H1 (cell line): ENCODE results near the gene DOK1. TPM values are rescaled to one million over a fixed set of nuclear protein-coding genes. Genes with fewer than 3 reads are reported as not detected.

Source experiments
- CBX5 ChIP-seq: fragments of 300-800, 300-1000 bp; sonication (generic); IDR thresholded peaks from 2 replicates; pipeline ENCODE4 v1.7.1; 2016; ENCODE audit warnings: antibody characterized with exemption, low read length, low read depth
- CBX8 ChIP-seq: fragments of 300-800, 300-1000 bp; sonication (generic); IDR thresholded peaks from 2 replicates; pipeline ENCODE4 v1.7.1; 2016; ENCODE audit warnings: low read depth, low read length, borderline replicate concordance
- CTCF ChIP-seq, 3 experiments: IDR thresholded peaks; 1 replicate in 2 of 3; 2 replicates in 1 of 3; pipeline versions ENCODE4 v1.5.1 to v1.6.1; 2011; ENCODE audit warnings: low read length in 3 of 3, mild to moderate bottlenecking in 3 of 3, inconsistent platforms in 2 of 3, low read depth in 1 of 3, moderate library complexity in 1 of 3; ENCODE audit not compliant: insufficient read depth in 1 of 3; ENCODE audit errors: control extremely low read depth in 1 of 3
- FOSL1 ChIP-seq: IDR thresholded peaks from 2 replicates; pipeline ENCODE4 v1.6.1; 2011; ENCODE audit warnings: mild to moderate bottlenecking, low read depth, low read length, moderate library complexity; ENCODE audit not compliant: insufficient read depth
- NRF1 ChIP-seq: IDR thresholded peaks from 2 replicates; pipeline ENCODE4 v1.6.1; 2011; ENCODE audit warnings: mild to moderate bottlenecking, low read depth, low read length, improper control_type of control experiment
- POLR2A ChIP-seq, 2 experiments: IDR thresholded peaks; 1 replicate in 1 of 2; 2 replicates in 1 of 2; pipeline ENCODE4 v1.6.1; 2011; ENCODE audit warnings: low read depth in 2 of 2, low read length in 2 of 2, mild to moderate bottlenecking in 2 of 2; ENCODE audit errors: control extremely low read depth in 1 of 2
- POLR2AphosphoS5 ChIP-seq: IDR thresholded peaks from 2 replicates; pipeline ENCODE4 v1.6.1; 2011; ENCODE audit warnings: low read depth, low read length
- POU5F1 ChIP-seq: IDR thresholded peaks from 2 replicates; pipeline ENCODE4 v1.6.1; 2011; ENCODE audit warnings: low read depth, mild to moderate bottlenecking, low read length, moderate library complexity
- RFX5 ChIP-seq: IDR thresholded peaks from 2 replicates; pipeline ENCODE4 v1.6.1; 2011; ENCODE audit warnings: low read depth, low read length, improper control_type of control experiment, borderline replicate concordance
- SP2 ChIP-seq: IDR thresholded peaks from 2 replicates; pipeline ENCODE4 v1.6.1; 2012; ENCODE audit warnings: mild to moderate bottlenecking, low read length, inconsistent platforms
- SRF ChIP-seq: IDR thresholded peaks from 2 replicates; pipeline ENCODE4 v1.6.1; 2011; ENCODE audit warnings: mild to moderate bottlenecking, low read depth, low read length, moderate library complexity
- SUZ12 ChIP-seq: fragments of 200-600 bp; sonication (generic); IDR thresholded peaks from 2 replicates; pipeline ENCODE4 v1.6.1; 2012; ENCODE audit warnings: mild to moderate bottlenecking, inconsistent platforms, low read length, moderate library complexity, mixed read lengths
- polyA plus RNA-seq, 7 experiments: library from polyadenylated mRNA; depleted of rRNA in 3 of 7; stranded (reverse) in 5 of 7; unstranded in 2 of 7; fragments of >200 nt in 5 of 7; fragments of 200-250 nt in 2 of 7; gene quantifications; 1 replicate in 5 of 7; 2 replicates in 1 of 7; 4 replicates in 1 of 7; pipeline versions ENCODE4 v1.2.1 to v1.2.3, GENCODE V29; 2011 to 2013; ENCODE audit warnings: missing spikeins in 2 of 7, mixed read lengths in 2 of 7
- total RNA-seq: library from RNA; stranded (reverse); fragmentation: NEBNext Ultra II Directional; extraction: Animal tissue kit (Norgen Biotek cat#: 25700); gene quantifications from 2 replicates; pipeline ENCODE4 v1.2.1, GENCODE V29; 2021
- TF ChIP-seq, protein P1 (sequence below): IDR thresholded peaks from 2 replicates; pipeline ENCODE4 v1.6.1; 2012; ENCODE audit warnings: inconsistent platforms
- TF ChIP-seq, protein P2 (sequence below): IDR thresholded peaks from 2 replicates; pipeline ENCODE4 v1.6.1; 2011; ENCODE audit warnings: low read length, improper control_type of control experiment

Gene DOK1
- total and polyA plus RNA-seq, 2 of the 8 experiments (the other 6 are each of a cell fraction or from before 2014, with no cell fraction given): 11.0 to 14.3 TPM

DNA sequence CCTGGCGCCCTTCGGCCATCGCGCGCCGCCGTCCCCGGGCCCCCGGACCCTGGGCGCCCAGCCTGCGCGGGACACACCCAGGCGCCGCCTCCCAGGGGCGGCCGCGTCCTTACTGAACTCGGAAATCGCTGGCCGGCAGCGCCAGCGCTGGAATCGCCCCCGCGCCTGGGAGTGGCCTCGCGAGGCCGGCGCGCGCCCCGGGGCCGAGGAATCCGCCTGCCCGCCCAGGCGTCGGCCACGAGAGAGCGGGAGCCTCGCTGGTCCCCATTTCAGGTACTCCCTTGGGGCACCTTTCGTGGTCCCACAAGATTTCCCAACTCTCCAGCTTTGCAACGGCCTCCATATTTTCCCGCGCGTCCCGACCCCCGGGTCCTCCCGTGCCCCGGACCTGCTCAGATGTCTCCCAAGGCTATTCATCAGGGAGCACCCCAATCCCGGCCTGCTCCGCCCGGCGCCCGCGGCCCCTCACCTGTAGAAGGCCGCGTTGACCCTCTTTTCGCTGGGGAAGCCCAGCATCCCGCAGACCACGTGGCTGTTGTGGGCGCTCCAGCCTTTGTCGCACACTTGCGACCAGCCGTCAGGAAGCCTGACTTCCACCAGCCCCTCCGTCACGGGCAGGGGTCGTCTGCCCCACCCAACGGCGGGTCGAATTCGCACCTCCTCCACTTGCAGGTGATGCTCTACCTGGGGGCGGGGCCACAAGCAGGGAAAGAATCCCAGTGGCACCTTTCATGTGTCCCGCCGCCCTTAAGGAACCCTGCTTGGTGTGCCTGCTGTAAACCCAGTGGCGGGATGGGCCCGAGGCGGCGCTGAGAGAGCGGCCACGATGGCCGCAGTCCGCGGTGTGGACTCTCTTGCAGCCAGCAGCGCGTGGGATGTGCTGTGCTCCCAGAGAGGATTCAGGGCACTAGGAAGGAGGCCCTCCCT lies 5.4 kb upstream of the DOK1 start (continued):
- TF ChIP-seq RFX5 (no peak), CBX5 (no peak), SRF (no peak), POLR2AphosphoS5 (peak; percentile 82; the same call in 1 of the 2 replicates), FOSL1 (no peak), CBX8 (no peak), POLR2A (IDR thresholded peaks at IDR 0.05; ENCODE audit: control extremely low read depth in 1 of 2, low read depth in 2 of 2, low read length in 2 of 2) (peak in 1 of 2 experiments; percentile 63; a peak in 2 of 3 replicates), NRF1 (no peak), CTCF (IDR thresholded peaks at IDR 0.05; ENCODE audit: control extremely low read depth in 1 of 3, insufficient read depth in 1 of 3, low read depth in 1 of 3, low read length in 3 of 3) (no peak; a peak in 1 of 4 replicates), SUZ12 (peak; percentile 62; the same call in 1 of the 2 replicates), POU5F1 (no peak), SP2 (no peak)
- TF ChIP-seq, protein P1, sequence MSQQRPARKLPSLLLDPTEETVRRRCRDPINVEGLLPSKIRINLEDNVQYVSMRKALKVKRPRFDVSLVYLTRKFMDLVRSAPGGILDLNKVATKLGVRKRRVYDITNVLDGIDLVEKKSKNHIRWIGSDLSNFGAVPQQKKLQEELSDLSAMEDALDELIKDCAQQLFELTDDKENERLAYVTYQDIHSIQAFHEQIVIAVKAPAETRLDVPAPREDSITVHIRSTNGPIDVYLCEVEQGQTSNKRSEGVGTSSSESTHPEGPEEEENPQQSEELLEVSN: peak; percentile 90
- TF ChIP-seq, protein P2, sequence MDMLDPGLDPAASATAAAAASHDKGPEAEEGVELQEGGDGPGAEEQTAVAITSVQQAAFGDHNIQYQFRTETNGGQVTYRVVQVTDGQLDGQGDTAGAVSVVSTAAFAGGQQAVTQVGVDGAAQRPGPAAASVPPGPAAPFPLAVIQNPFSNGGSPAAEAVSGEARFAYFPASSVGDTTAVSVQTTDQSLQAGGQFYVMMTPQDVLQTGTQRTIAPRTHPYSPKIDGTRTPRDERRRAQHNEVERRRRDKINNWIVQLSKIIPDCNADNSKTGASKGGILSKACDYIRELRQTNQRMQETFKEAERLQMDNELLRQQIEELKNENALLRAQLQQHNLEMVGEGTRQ: no peak
